RWPE2 (cell line): ENCODE measurements around the gene WNT5B.

Source experiments
- ATAC-seq: fragments of 200-7000 bp; cut with Tn5 transposase; 3 replicates; pipeline ENCODE4 v1.9.1; 2021; ENCODE audit warnings: low read depth
- DNase-seq: peaks from one replicate; pipeline ENCODE4 v3.0.0-alpha.2; 2020; ENCODE audit warnings: low spot score
- H3K27ac ChIP-seq: fragments of 450-650 bp; 2 replicates; pipeline ENCODE4 v1.5.1; 2017; ENCODE audit warnings: mild to moderate bottlenecking; ENCODE audit not compliant: poor library complexity, severe bottlenecking
- H3K27me3 ChIP-seq: fragments of 250-450 bp; sonication (Bioruptor Pico); 2 replicates; pipeline ENCODE4 v1.5.1; 2021; ENCODE audit warnings: mild to moderate bottlenecking, moderate library complexity; ENCODE audit not compliant: insufficient read depth, poor library complexity, severe bottlenecking
- H3K36me3 ChIP-seq: fragments of 250-450 bp; sonication (Bioruptor Pico); 2 replicates; pipeline ENCODE4 v1.5.1; 2020; ENCODE audit warnings: low read depth, mild to moderate bottlenecking, moderate library complexity
- H3K4me1 ChIP-seq: fragments of 250-450 bp; sonication (Bioruptor Pico); 2 replicates; pipeline ENCODE4 v1.5.1; 2021; ENCODE audit warnings: mild to moderate bottlenecking, moderate library complexity; ENCODE audit not compliant: insufficient read depth, poor library complexity, severe bottlenecking
- H3K4me3 ChIP-seq: fragments of 250-450 bp; sonication (Bioruptor Pico); 2 replicates; pipeline ENCODE4 v1.5.1; 2021; ENCODE audit warnings: mild to moderate bottlenecking, moderate library complexity; ENCODE audit not compliant: severe bottlenecking
- H3K9me3 ChIP-seq: fragments of 250-450 bp; sonication (Bioruptor Pico); 2 replicates; pipeline ENCODE4 v1.5.1; 2021; ENCODE audit warnings: mild to moderate bottlenecking, moderate library complexity; ENCODE audit not compliant: severe bottlenecking
- TF ChIP-seq, protein P1 (sequence below): fragments of 450-650 bp; IDR thresholded peaks from one replicate; pipeline ENCODE4 v1.5.1; 2017; ENCODE audit warnings: mild to moderate bottlenecking, moderate library complexity; ENCODE audit not compliant: poor library complexity, severe bottlenecking

Gene WNT5B

DNA sequence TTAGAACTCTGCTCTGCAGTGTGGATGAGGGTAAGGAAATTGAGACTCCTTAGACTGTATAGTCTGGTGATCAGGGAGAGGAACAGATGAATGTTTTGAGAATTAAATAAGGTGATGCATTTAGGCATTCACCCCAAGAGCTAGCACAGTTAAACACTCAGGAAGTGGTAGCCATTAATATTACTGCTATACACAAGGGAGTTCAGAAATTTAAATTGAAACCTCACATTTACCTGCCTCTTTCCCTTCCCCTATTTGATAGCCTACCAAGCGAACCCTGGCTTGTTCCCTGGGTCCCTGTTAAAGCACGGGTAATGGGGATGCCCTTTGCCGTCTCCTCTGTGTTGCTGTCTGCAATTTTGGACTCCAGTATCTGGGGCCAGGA, 18.2 kb downstream of the WNT5B start:
- ATAC-seq, result no peak
- no peak for DNase-seq
- TF ChIP-seq, protein P1, sequence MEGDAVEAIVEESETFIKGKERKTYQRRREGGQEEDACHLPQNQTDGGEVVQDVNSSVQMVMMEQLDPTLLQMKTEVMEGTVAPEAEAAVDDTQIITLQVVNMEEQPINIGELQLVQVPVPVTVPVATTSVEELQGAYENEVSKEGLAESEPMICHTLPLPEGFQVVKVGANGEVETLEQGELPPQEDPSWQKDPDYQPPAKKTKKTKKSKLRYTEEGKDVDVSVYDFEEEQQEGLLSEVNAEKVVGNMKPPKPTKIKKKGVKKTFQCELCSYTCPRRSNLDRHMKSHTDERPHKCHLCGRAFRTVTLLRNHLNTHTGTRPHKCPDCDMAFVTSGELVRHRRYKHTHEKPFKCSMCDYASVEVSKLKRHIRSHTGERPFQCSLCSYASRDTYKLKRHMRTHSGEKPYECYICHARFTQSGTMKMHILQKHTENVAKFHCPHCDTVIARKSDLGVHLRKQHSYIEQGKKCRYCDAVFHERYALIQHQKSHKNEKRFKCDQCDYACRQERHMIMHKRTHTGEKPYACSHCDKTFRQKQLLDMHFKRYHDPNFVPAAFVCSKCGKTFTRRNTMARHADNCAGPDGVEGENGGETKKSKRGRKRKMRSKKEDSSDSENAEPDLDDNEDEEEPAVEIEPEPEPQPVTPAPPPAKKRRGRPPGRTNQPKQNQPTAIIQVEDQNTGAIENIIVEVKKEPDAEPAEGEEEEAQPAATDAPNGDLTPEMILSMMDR, result no peak
- Histone ChIP-seq H3K27ac (no peak overlapping the region), H3K4me1 (no peaks in the 10 kb centered on the region), H3K4me3 (no peak overlapping the region), H3K9me3 (no peaks in the 10 kb centered on the region), H3K36me3 (no peaks in the 10 kb centered on the region), H3K27me3 (no peaks in the 10 kb centered on the region)

DNA sequence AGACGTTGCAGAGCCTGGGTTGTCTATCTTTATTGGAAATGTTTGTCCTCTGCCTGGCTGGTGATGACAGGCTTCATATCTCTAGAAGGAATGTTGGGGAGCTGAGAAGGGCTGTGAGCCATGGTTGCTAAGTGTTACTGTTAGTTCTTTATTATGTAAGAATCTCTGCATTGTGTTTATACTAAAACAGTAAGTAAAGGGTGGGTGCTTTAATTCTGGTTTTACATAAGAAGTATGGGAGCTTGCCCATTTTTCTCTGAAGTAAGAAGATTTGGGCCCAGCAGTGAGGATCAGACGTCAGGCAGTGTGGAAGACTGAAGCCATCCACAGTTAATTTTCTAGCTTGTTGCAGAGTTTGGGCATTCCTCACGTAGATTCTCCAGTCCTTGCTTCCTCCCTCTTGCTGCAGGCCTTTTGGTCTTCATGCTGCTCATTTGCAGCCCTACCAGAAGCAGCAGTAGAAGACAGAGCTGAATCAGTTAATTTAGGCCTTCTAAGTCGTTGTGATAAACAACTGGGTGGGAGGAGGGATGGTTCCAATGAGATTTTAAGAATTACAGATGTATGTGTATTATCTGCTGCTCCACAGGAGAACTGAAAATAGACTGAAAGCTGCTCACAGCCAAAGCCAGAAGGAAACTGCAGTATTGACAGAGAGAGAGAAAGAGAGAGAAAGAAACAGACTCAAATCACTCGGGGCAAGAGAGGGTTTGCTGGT, 21.4 kb downstream of the WNT5B start:
- Histone ChIP-seq H3K27ac (no peak overlapping the region), H3K4me1 (no peaks in the 10 kb centered on the region), H3K9me3 (no peaks in the 10 kb centered on the region), H3K4me3 (no peak overlapping the region), H3K36me3 (no peaks in the 10 kb centered on the region), H3K27me3 (no peaks in the 10 kb centered on the region)
- no peak for DNase-seq
- TF ChIP-seq, protein P1, result no peak
- no peak for ATAC-seq

DNA sequence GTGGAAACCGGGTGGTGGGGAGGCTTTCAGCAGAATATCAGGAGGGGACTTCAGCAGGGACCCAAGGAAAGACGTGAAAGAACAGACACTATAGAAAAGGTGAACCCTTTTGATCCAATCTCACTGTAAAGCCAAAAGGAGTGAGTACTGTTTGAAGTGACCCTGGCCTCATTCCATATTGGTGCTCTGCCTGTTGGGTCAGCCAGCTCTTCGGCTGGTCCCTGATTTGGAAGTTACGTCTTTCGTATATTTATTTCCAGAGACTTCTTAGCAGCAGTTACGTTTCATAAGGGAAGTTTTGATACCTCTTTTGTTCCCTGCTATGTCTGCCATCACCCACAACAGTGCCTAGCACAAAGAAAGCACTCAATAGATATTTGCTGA, 21.9 kb downstream of the WNT5B start:
- H3K9me3 ChIP-seq, result no peaks in the 10 kb centered on the region
- ATAC-seq (no peak), DNase-seq (no peak)
- H3K27me3 ChIP-seq, result no peaks in the 10 kb centered on the region
- H3K27ac ChIP-seq, result no peak overlapping the region
- no peaks in the 10 kb centered on the region for H3K36me3 ChIP-seq
- no peak overlapping the region for H3K4me3 ChIP-seq
- TF ChIP-seq, protein P1, result no peak
- H3K4me1 ChIP-seq, result no peaks in the 10 kb centered on the region

DNA sequence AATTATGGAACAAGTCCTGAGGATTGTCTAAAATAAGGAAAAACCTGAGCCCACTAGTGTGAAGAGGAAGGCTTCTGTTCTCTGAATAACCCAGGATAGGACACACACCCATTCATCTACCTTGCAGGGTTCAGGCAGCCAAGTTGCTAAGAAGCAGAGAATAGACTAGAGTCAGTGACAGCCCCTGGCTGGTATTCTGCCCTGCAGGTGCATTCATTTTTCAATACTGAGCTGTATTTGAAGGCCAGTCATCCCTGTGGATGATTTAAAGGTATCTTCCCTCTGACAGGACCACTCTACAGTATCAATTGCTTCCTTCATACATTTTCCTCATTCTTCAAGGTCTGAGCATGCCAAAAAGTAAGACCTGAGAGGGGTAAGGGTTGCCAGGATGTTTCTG, 22.9 kb downstream of the WNT5B start:
- Histone ChIP-seq H3K4me1 (no peaks in the 10 kb centered on the region), H3K9me3 (no peaks in the 10 kb centered on the region), H3K4me3 (no peak overlapping the region), H3K27me3 (no peaks in the 10 kb centered on the region), H3K27ac (no peak overlapping the region), H3K36me3 (no peaks in the 10 kb centered on the region)
- ATAC-seq, result no peak
- DNase-seq, result no peak
- TF ChIP-seq, protein P1, result no peak

DNA sequence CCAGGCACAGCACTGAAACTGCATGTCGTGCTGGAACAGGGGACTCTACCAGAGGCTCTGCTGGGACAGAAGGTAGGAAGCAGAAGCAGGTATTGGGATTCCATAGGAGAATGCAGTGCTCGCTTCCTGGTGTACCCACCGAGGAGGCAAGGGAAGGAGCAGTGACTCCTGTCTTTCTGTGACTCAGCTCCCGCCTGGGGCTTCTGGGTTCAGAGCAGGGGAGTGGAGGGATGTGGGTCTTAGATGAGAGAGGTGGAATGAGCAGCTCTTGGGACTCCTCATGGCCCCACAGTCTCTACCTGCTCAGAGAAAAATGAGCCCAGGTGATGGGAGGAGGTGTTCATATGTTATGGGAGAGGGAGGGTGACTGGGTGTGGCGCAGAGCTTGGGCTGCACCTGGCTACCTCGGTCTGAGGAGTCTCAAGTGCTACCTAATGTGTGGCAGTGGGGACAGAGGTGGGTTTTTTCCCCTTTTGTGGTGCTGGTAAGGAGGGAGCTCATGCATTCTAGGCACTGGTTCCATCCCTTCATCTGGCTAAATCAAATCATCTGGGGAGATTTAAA, 26.3 kb downstream of the WNT5B start:
- Histone ChIP-seq H3K4me1 (peaks cover 6% of the 10 kb centered on the region), H3K27me3 (no peaks in the 10 kb centered on the region), H3K27ac (no peak overlapping the region), H3K9me3 (no peaks in the 10 kb centered on the region), H3K36me3 (no peaks in the 10 kb centered on the region), H3K4me3 (no peak overlapping the region)
- ATAC-seq, result peak; percentile 34; the same call in 2 of the 3 replicates
- TF ChIP-seq, protein P1, result no peak
- DNase-seq, result no peak
